ENCODE data around the gene PLA1A.

DNA sequence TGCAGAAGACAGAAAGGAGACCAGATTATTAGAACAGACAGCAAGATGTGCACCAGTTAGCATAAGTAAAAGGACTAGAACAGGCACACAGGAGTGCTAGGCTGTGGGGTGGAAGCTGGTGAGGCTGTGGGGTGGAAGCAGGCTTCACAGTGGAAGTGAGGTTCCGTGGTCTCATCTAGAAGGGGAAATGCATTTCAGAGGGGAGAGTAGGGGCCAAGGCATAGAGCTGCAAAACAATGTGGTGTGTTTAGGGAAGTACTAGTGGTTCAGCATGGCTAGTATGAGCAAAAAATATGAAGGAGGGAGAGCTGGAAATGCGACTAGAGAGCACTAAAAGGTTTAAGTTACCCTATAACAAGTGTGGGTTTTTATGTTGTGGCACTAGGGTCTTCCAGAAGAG, 56.2 kb downstream of the PLA1A start:
- TF ChIP-seq POLR2A (IDR thresholded peaks at IDR 0.05; ENCODE audit: low read length): no peak
- no peak for TF ChIP-seq GATA1 (IDR thresholded peaks at IDR 0.05; ENCODE audit: low read depth, low read length)

Data from erythroblast (primary cell).